ENCODE results near the gene TMPRSS11B. TPM values are rescaled to one million over a fixed set of nuclear protein-coding genes. Genes with fewer than 3 reads are reported as not detected.

TMPRSS11B gene
- total and polyA plus RNA-seq, 2 donors (not counting 3 experiments of a cell fraction or from before 2014, with no cell fraction given), result not detected

- Histone ChIP-seq H3K27me3 (ENCODE audit: control insufficient read depth in 2 of 2, insufficient read depth in 2 of 2, low read length in 2 of 2) (no peaks in the 10 kb centered on the region), H2AFZ (ENCODE audit: low read depth, low read length) (no peak overlapping the region), H3K4me1 (ENCODE audit: control insufficient read depth, extremely low read depth, insufficient read depth, low read length) (no peaks in the 10 kb centered on the region), H3K9ac (replicated peaks; ENCODE audit: extremely low read depth, insufficient read depth, low read length) (no peak overlapping the region), H3K4me3 (replicated peaks in 1 of 3; ENCODE audit: insufficient read depth in 1 of 3, low read depth in 1 of 3, low read length in 3 of 3) (no peak overlapping the region), H3K36me3 (ENCODE audit: control insufficient read depth in 2 of 2, extremely low read depth in 1 of 2, insufficient read depth in 2 of 2, low read length in 2 of 2) (no peaks in the 10 kb centered on the region), H3K27ac (ENCODE audit: insufficient read depth, low read depth, low read length) (no peak overlapping the region), H3K4me2 (ENCODE audit: insufficient read depth, low read length) (no peak overlapping the region), H3K9me3 (replicated peaks; ENCODE audit: control insufficient read depth, insufficient read depth, low read length) (no peaks in the 10 kb centered on the region), H3K9me1 (replicated peaks; ENCODE audit: control insufficient read depth, extremely low read depth, insufficient read depth, low read length) (no peaks in the 10 kb centered on the region), H3K79me2 (ENCODE audit: control insufficient read depth, insufficient read depth, low read length) (no peaks in the 10 kb centered on the region), H4K20me1 (replicated peaks; ENCODE audit: control insufficient read depth, extremely low read depth, insufficient read depth, low read length) (no peaks in the 10 kb centered on the region)
- no TSS peak for BruUV-seq (replicated peaks)
- FAIRE-seq (no peak), DNase-seq (ENCODE audit: low read depth, low spot score) (no peak)
- intact Hi-C loops (cut with micrococcal nuclease) (no loop called here), dilution Hi-C loops (cut with MboI; ENCODE audit: extremely low pct_ligation_motif_present, low sequenced_read_pairs) (no loop called here)
- ChIA-PET CTCF (interaction anchor here (0.8 kb wide), 1 partner anchor 430 kb away, joined by 3 read pairs; no protein-coding TSS in a partner anchor), POLR2A (no interaction called here)
- TF ChIP-seq MAX (IDR thresholded peaks at IDR 0.05; ENCODE audit: insufficient read depth, insufficient read length), result no peak
- no peak for TF ChIP-seq FOS (IDR thresholded peaks at IDR 0.05; ENCODE audit: borderline replicate concordance, insufficient read depth, low read length)
- no peak for TF ChIP-seq JUN (IDR thresholded peaks at IDR 0.05; ENCODE audit: borderline replicate concordance, insufficient read depth, insufficient read length, low read depth)
- TF ChIP-seq CTCF (IDR thresholded peaks at IDR 0.05; ENCODE audit: extremely low read depth in 1 of 2, insufficient read depth in 1 of 2, low read depth in 1 of 2, low read length in 2 of 2), result no peak
- no peak for TF ChIP-seq POLR2A (IDR thresholded peaks at IDR 0.05; ENCODE audit: low read depth, low read length)
- no peak for TF ChIP-seq EZH2 (IDR thresholded peaks at IDR 0.05; ENCODE audit: borderline replicate concordance, low read depth, low read length, severe bottlenecking)
- no peak for TF ChIP-seq GATA2 (IDR thresholded peaks at IDR 0.05; ENCODE audit: insufficient read depth, insufficient read length, low read depth, low read length)
- no peak for TF ChIP-seq MYC (IDR thresholded peaks at IDR 0.05; ENCODE audit: low read depth, low read length)
- TF ChIP-seq POLR2AphosphoS5 (IDR thresholded peaks at IDR 0.05; ENCODE audit: insufficient read depth, low read depth, low read length), result no peak
Measured at GRCh38 chr4:68176904-68177303, 68.6 kb downstream of the TMPRSS11B start.

Other genes starting within 250 kb of the TMPRSS11B start
- not detected in 2 replicates for gene TMPRSS11F, start 115.8 kb downstream of the TMPRSS11B start, total RNA-seq
- gene TMPRSS11F, start 115.8 kb downstream of the TMPRSS11B start, polyA plus RNA-seq, result not detected in 2 replicates
- 60.4 and 68.7 TPM in 2 replicates for gene YTHDC1, start 104.4 kb upstream of the TMPRSS11B start, total RNA-seq
- gene YTHDC1, start 104.4 kb upstream of the TMPRSS11B start, polyA plus RNA-seq, result 12.7 and 17.8 TPM in 2 replicates
- gene TMPRSS11E, start 201.8 kb upstream of the TMPRSS11B start, total RNA-seq, result not detected in 2 replicates
- gene TMPRSS11E, start 201.8 kb upstream of the TMPRSS11B start, polyA plus RNA-seq, result not detected in 2 replicates

Measured in endothelial cell of umbilical vein (primary cell).